B cell (primary cell): ENCODE measurements around the gene PPP2R5A. TPM values are rescaled to one million over a fixed set of nuclear protein-coding genes. Genes with fewer than 3 reads are reported as not detected.

Source experiments
- ATAC-seq: fragments of 200-7000 bp; cut with Tn5 transposase; one replicate; pipeline ENCODE4 v1.10.0; 2021; ENCODE audit warnings: low read depth, mild to moderate bottlenecking, moderate number of reproducible peaks, moderate library complexity
- CTCF ChIA-PET: fragments of 350-600 bp; sonication (Branson Sonifier 250); formaldehyde crosslinking; loops from one replicate; lab custom pipeline; 2021; ENCODE audit warnings: antibody characterized with exemption, inconsistent platforms; lab: Charles Lee
- POLR2A ChIA-PET: fragments of 350-600 bp; sonication (Branson Sonifier 250); formaldehyde crosslinking; loops from one replicate; lab custom pipeline; 2021; ENCODE audit warnings: antibody characterized with exemption; lab: Charles Lee
- DNase-seq: peaks from one replicate; pipeline ENCODE4 v3.0.0; 2013
- H2AFZ ChIP-seq: 2 replicates; pipeline ENCODE4 v1.6.1; 2012; ENCODE audit warnings: mild to moderate bottlenecking, low read depth, low read length; ENCODE audit not compliant: insufficient read depth, poor library complexity, severe bottlenecking
- H3K27ac ChIP-seq, 2 donors: 1 replicate in 1 of 2; 2 replicates in 1 of 2; pipeline ENCODE4 v1.5.1; 2012 to 2013; ENCODE audit warnings: low read length in 2 of 2, mild to moderate bottlenecking in 2 of 2, moderate library complexity in 1 of 2
- H3K27me3 ChIP-seq, 4 experiments: fragments of 200-600 bp in 1 of 4; sonication (generic) in 1 of 4; replicated peaks in 1 of 4; 1 replicate in 2 of 4; 2 replicates in 2 of 4; pipeline versions ENCODE4 v1.6.1 to v1.7.0; 2013 to 2016; ENCODE audit warnings: low read length in 3 of 4, mild to moderate bottlenecking in 2 of 4, mixed read lengths in 1 of 4, moderate library complexity in 1 of 4; ENCODE audit not compliant: insufficient read depth in 4 of 4, control insufficient read depth in 3 of 4; ENCODE audit errors: control extremely low read depth in 1 of 4
- H3K36me3 ChIP-seq, 2 experiments: replicated peaks in 1 of 2; 1 replicate in 1 of 2; 2 replicates in 1 of 2; pipeline versions ENCODE4 v1.6.1 to v1.7.1; 2013; ENCODE audit warnings: low read length in 1 of 2; ENCODE audit not compliant: insufficient read depth in 2 of 2, control insufficient read depth in 1 of 2; ENCODE audit errors: control extremely low read depth in 1 of 2, extremely low read depth in 1 of 2
- H3K4me1 ChIP-seq, 2 donors: fragments of 200-600 bp in 1 of 2; sonication (generic) in 1 of 2; 1 replicate in 1 of 2; 2 replicates in 1 of 2; pipeline versions ENCODE4 v1.5.1 to v1.6.1; 2013 to 2017; ENCODE audit warnings: low read length in 2 of 2; ENCODE audit not compliant: control insufficient read depth in 2 of 2, insufficient read depth in 2 of 2
- H3K4me2 ChIP-seq: replicated peaks from 2 replicates; pipeline ENCODE3; 2012; ENCODE audit warnings: mild to moderate bottlenecking, low read depth, low read length; ENCODE audit not compliant: poor library complexity, severe bottlenecking
- H3K4me3 ChIP-seq, 5 experiments: fragments of 200-600 bp in 1 of 5; sonication (generic) in 1 of 5; 1 replicate in 3 of 5; 2 replicates in 2 of 5; pipeline versions ENCODE4 v1.5.1 to v1.7.0; 2011 to 2016; ENCODE audit warnings: low read length in 4 of 5, mild to moderate bottlenecking in 4 of 5, low read depth in 2 of 5, control low read depth in 1 of 5, moderate library complexity in 1 of 5; ENCODE audit not compliant: insufficient read depth in 1 of 5; ENCODE audit errors: control extremely low read depth in 1 of 5, extremely low read depth in 1 of 5
- H3K79me2 ChIP-seq: fragments of 200-600 bp; sonication (generic); one replicate; pipeline ENCODE4 v1.6.0; 2016; ENCODE audit warnings: low read length; ENCODE audit not compliant: control insufficient read depth, insufficient read depth
- H3K9ac ChIP-seq: fragments of 200-600 bp; sonication (generic); 2 replicates; pipeline ENCODE4 v1.6.1; 2017; ENCODE audit warnings: mild to moderate bottlenecking, low read length, moderate library complexity
- H3K9me3 ChIP-seq, 3 donors: one replicate each; pipeline versions ENCODE4 v1.6.1 to v1.7.1; 2013; ENCODE audit warnings: low read length in 2 of 3; ENCODE audit not compliant: control insufficient read depth in 2 of 3, insufficient read depth in 1 of 3; ENCODE audit errors: control extremely low read depth in 1 of 3
- H4K20me1 ChIP-seq: 2 replicates; pipeline ENCODE4 v1.6.0; 2012; ENCODE audit warnings: mild to moderate bottlenecking, low read length; ENCODE audit not compliant: insufficient read depth, control insufficient read depth, poor library complexity, severe bottlenecking
- H3K27ac Mint-ChIP-seq: one replicate; pipeline ENCODE4 v1.8.0; 2021; ENCODE audit warnings: mixed read lengths
- H3K27me3 Mint-ChIP-seq: one replicate; pipeline ENCODE4 v1.8.0; 2021; ENCODE audit warnings: mixed read lengths
- H3K4me1 Mint-ChIP-seq: one replicate; pipeline ENCODE4 v1.8.0; 2021; ENCODE audit warnings: mixed read lengths
- H3K4me3 Mint-ChIP-seq: one replicate; pipeline ENCODE4 v1.8.0; 2021; ENCODE audit warnings: mixed read lengths
- H3K9me3 Mint-ChIP-seq: one replicate; pipeline ENCODE4 v1.8.0; 2022; ENCODE audit warnings: mixed read lengths; ENCODE audit not compliant: insufficient read depth
- CTCF ChIP-seq: fragments of 200-600 bp; IDR thresholded peaks from one replicate; pipeline ENCODE4 v1.8.0; 2022; ENCODE audit warnings: antibody characterized with exemption, mild to moderate bottlenecking
- EZH2 ChIP-seq: IDR thresholded peaks from 2 replicates; pipeline ENCODE4 v1.6.1; 2012; ENCODE audit warnings: borderline replicate concordance, low read depth, mild to moderate bottlenecking, moderate library complexity, low read length; ENCODE audit not compliant: insufficient read depth, poor library complexity, severe bottlenecking
- WGBS: methylation state at CpG from one replicate; pipeline ENCODE4 v1.1.5; 2013; ENCODE audit warnings: missing lambda C conversion rate; ENCODE audit not compliant: insufficient coverage; 5-methylcytosine and 5-hydroxymethylcytosine counted together
- intact Hi-C: fragments of 100-400 bp; cut with micrococcal nuclease; formaldehyde crosslinking; loops from one replicate; pipeline ENCODE4 v1.10.0; 2022
- polyA plus RNA-seq: library from polyadenylated mRNA; depleted of rRNA; stranded (reverse); fragments of >200 nt; gene quantifications from 2 replicates; pipeline ENCODE4 v1.2.3, GENCODE V29; 2012
- total RNA-seq, 2 donors: library from RNA; stranded (reverse); fragments of 120-200 nt in 1 of 2; gene quantifications; 1 replicate in 1 of 2; 2 replicates in 1 of 2; pipeline versions ENCODE4 v1.2.3 to v1.2.4, GENCODE V29; 2013 to 2022

PPP2R5A gene
- total and polyA plus RNA-seq, 2 donors (not counting 1 experiment from before 2014, with no cell fraction given): 22.4 to 43.4 TPM

GRCh38 chr1:212285685-212286555, 710 bp downstream of the PPP2R5A start:
- DNase-seq (peak; percentile 85), ATAC-seq (peak; percentile 6)
- H3K4me2 ChIP-seq: peak overlapping the region; percentile 75
- CTCF ChIA-PET: interaction anchor here (0.8 to 3.4 kb wide), 9 partner anchors 10 to 605 kb away, joined by 3 to 37 read pairs (median 12); partner anchors contain the start of genes DTL and INTS7
- peaks cover 5% of the 10 kb centered on the region for H4K20me1 ChIP-seq
- POLR2A ChIA-PET: interaction anchor here (0.6 to 0.9 kb wide), 8 partner anchors 10 to 730 kb away, joined by 3 to 8 read pairs (median 4); partner anchors contain the start of gene PACC1
- H3K27ac Mint-ChIP-seq: peak overlapping the region; percentile 96
- peak overlapping the region; percentile 84 for H3K9ac ChIP-seq
- no peaks in the 10 kb centered on the region for H3K9me3 Mint-ChIP-seq
- TF ChIP-seq EZH2 (no peak), CTCF (no peak)
- peak overlapping the region; percentile 89 to 90 for H3K27ac ChIP-seq
- no peaks in the 10 kb centered on the region for H3K27me3 ChIP-seq
- peaks cover 49% of the 10 kb centered on the region for H3K4me1 Mint-ChIP-seq
- H3K36me3 ChIP-seq: no peaks in the 10 kb centered on the region
- peak overlapping the region; percentile 82 for H2AFZ ChIP-seq
- H3K27me3 Mint-ChIP-seq: no peaks in the 10 kb centered on the region
- intact Hi-C loops: loop anchor here (1.0 to 10.0 kb wide), 12 partner anchors 101 to 1957 kb away; partner anchors contain the start of genes DTL, FLVCR1, HHAT and INTS7
- WGBS: under 1% methylated on average over 83 of the region's 85 CpGs
- peak overlapping the region; percentile 75 to 97 (median 92) for H3K4me3 ChIP-seq
- H3K9me3 ChIP-seq: no peaks in the 10 kb centered on the region
- H3K4me1 ChIP-seq: peaks cover 23 to 35% of the 10 kb centered on the region in 2 donors
- peaks cover 46% of the 10 kb centered on the region for H3K79me2 ChIP-seq
- H3K4me3 Mint-ChIP-seq: peak overlapping the region; percentile 93
